BJ (cell line): Measurements from ENCODE around the gene GPAT3. TPM values are rescaled to one million over a fixed set of nuclear protein-coding genes. Genes with fewer than 3 reads are reported as not detected.

Experiments
- CTCF ChIA-PET: fragments of 350-600 bp; formaldehyde crosslinking; extraction: SDS; loops from one replicate; lab custom pipeline; 2021; ENCODE audit warnings: antibody characterized with exemption, inconsistent platforms; lab: Yijun Ruan, JAX
- POLR2A ChIA-PET: fragments of 300-600 bp; sonication (Branson Sonifier 250); formaldehyde crosslinking; extraction: SDS; loops from one replicate; lab custom pipeline; 2021; ENCODE audit warnings: antibody characterized with exemption; lab: Charles Lee
- DNase-seq: peaks from one replicate; pipeline ENCODE4 v3.0.0-alpha.2; 2011; ENCODE audit warnings: low read depth
- H3K27me3 ChIP-seq: 2 replicates; pipeline ENCODE4 v1.6.0; 2011; ENCODE audit warnings: low read length; ENCODE audit not compliant: control insufficient read depth, insufficient read depth
- H3K36me3 ChIP-seq: 2 replicates; pipeline ENCODE4 v1.5.1; 2011; ENCODE audit warnings: low read length; ENCODE audit not compliant: control insufficient read depth, insufficient read depth
- H3K4me3 ChIP-seq: 2 replicates; pipeline ENCODE4 v1.5.1; 2011; ENCODE audit warnings: low read depth, mild to moderate bottlenecking, control low read depth, low read length
- CTCF ChIP-seq: IDR thresholded peaks from 2 replicates; pipeline ENCODE4 v1.5.1; 2011; ENCODE audit warnings: low read depth, mild to moderate bottlenecking, control low read depth, inconsistent platforms, low read length, moderate library complexity; ENCODE audit not compliant: insufficient read depth
- polyA plus RNA-seq: library from polyadenylated mRNA; depleted of rRNA; stranded (reverse); fragments of >200 nt; gene quantifications from 2 replicates; pipeline ENCODE4 v1.2.3, GENCODE V29; 2011

GPAT3 gene
- polyA plus RNA-seq, 1 experiment = 0.58 TPM

GRCh38 chr4:83639849-83640493 is 104.1 kb downstream of the GPAT3 start:
- DNase-seq = no peak
- POLR2A ChIA-PET = no interaction called here
- Histone ChIP-seq H3K27me3 (peaks cover 5% of the 10 kb centered on the region), H3K36me3 (no peaks in the 10 kb centered on the region), H3K4me3 (no peak overlapping the region)
- CTCF ChIA-PET = interaction anchor here (0.6 to 5.7 kb wide), 10 partner anchors 9 to 323 kb away, joined by 3 to 54 read pairs (median 4); no protein-coding TSS in a partner anchor
- peak; percentile 71 for TF ChIP-seq CTCF

GRCh38 chr4:83643036-83643435 is 107.1 kb downstream of the GPAT3 start:
- no peak for TF ChIP-seq CTCF
- CTCF ChIA-PET = interaction anchor here (0.6 to 6.0 kb wide), 3 partner anchors 134 to 935 kb away, joined by 3 to 58 read pairs (median 54); no protein-coding TSS in a partner anchor

GRCh38 chr4:83644677-83645659 is 109.1 kb downstream of the GPAT3 start:
- peaks cover 5% of the 10 kb centered on the region for H3K27me3 ChIP-seq
- H3K36me3 ChIP-seq = no peaks in the 10 kb centered on the region
- POLR2A ChIA-PET = no interaction called here
- CTCF ChIA-PET = interaction anchor here (0.6 to 6.0 kb wide), 31 partner anchors 8 to 1231 kb away, joined by 3 to 58 read pairs (median 4); partner anchors contain the start of gene GPAT3
- peak; percentile 74 for TF ChIP-seq CTCF
- no peak overlapping the region for H3K4me3 ChIP-seq
- no peak for DNase-seq

More at GRCh38 chr4:83643036-83643435, 107.1 kb downstream of the GPAT3 start:
- H3K4me3 ChIP-seq = no peak overlapping the region
- POLR2A ChIA-PET = no interaction called here
- no peak for DNase-seq
- H3K27me3 ChIP-seq = peaks cover 5% of the 10 kb centered on the region
- no peaks in the 10 kb centered on the region for H3K36me3 ChIP-seq

GRCh38 chr4:83646538-83647239 is 110.8 kb downstream of the GPAT3 start:
- TF ChIP-seq CTCF = no peak
- Histone ChIP-seq H3K4me3 (no peak overlapping the region), H3K36me3 (no peaks in the 10 kb centered on the region), H3K27me3 (peaks cover 3% of the 10 kb centered on the region)
- no peak for DNase-seq
- POLR2A ChIA-PET = interaction anchor here (0.6 kb wide), 1 partner anchor 29 kb away, joined by 3 read pairs; no protein-coding TSS in a partner anchor
- CTCF ChIA-PET = interaction anchor here (0.6 to 6.0 kb wide), 11 partner anchors 8 to 857 kb away, joined by 3 to 58 read pairs (median 4); partner anchors contain the start of gene GPAT3
